Cardiac muscle cell (in vitro differentiated cells and primary cell): Measurements from ENCODE around the gene RBM19. TPM values are rescaled to one million over a fixed set of nuclear protein-coding genes. Genes with fewer than 3 reads are reported as not detected.
A peak's percentile ranks its signal among the peaks of the same experiment; 100 is the strongest.

Experiments
- DNase-seq, 2 donors: peaks; one replicate each; pipeline versions ENCODE4 v3.0.0 to v3.0.0-alpha.2; 2010 to 2017; ENCODE audit warnings: low read depth in 1 of 2, low spot score in 1 of 2
- H3K27ac ChIP-seq: fragments of 200-600 bp; sonication (generic); 2 replicates; pipeline ENCODE4 v1.5.1; 2016
- H3K27me3 ChIP-seq: fragments of 200-600 bp; sonication (generic); 2 replicates; pipeline ENCODE4 v1.6.0; 2016; ENCODE audit warnings: control low read depth
- H3K36me3 ChIP-seq: fragments of 200-600 bp; sonication (generic); 2 replicates; pipeline ENCODE4 v1.5.1; 2016; ENCODE audit warnings: control low read depth
- H3K4me1 ChIP-seq: fragments of 200-600 bp; sonication (generic); 2 replicates; pipeline ENCODE4 v1.8.1; 2017; ENCODE audit warnings: low read depth, mild to moderate bottlenecking, mixed run types
- H3K4me3 ChIP-seq: fragments of 200-600 bp; sonication (generic); 2 replicates; pipeline ENCODE4 v1.5.1; 2016; ENCODE audit warnings: mild to moderate bottlenecking
- H3K9me3 ChIP-seq: fragments of 200-600 bp; sonication (generic); 2 replicates; pipeline ENCODE4 v1.5.1; 2017; ENCODE audit warnings: low read depth, mild to moderate bottlenecking, control low read depth
- CTCF ChIP-seq: IDR thresholded peaks from 2 replicates; pipeline ENCODE4 v1.5.1; 2012; ENCODE audit warnings: low read depth, mild to moderate bottlenecking, low read length
- polyA plus RNA-seq: library from polyadenylated mRNA; unstranded; fragments of >200 nt; fragmentation: Nextera tagmentation; extraction: Ambion mirVana; gene quantifications from 2 replicates; pipeline ENCODE4 v1.2.1, GENCODE V29; 2016
- total RNA-seq: library from RNA; depleted of rRNA; stranded (reverse); fragments of >200 nt; gene quantifications from 2 replicates; pipeline ENCODE4 v1.2.3, GENCODE V29; 2016

The RBM19 gene
- total and polyA plus RNA-seq, 2 experiments from 2014 or later, result 28.1 to 31.0 TPM

GRCh38 chr12:113861708-113862312, 104.3 kb downstream of the RBM19 start:
- no peaks in the 10 kb centered on the region for H3K27me3 ChIP-seq
- no peak overlapping the region for H3K27ac ChIP-seq
- H3K9me3 ChIP-seq, result no peaks in the 10 kb centered on the region
- H3K4me1 ChIP-seq, result no peaks in the 10 kb centered on the region
- H3K36me3 ChIP-seq, result no peaks in the 10 kb centered on the region
- DNase-seq, result no peak
- no peak for TF ChIP-seq CTCF
- H3K4me3 ChIP-seq, result no peak overlapping the region

GRCh38 chr12:113860950-113861349, 105.2 kb downstream of the RBM19 start:
- Histone ChIP-seq H3K9me3 (no peaks in the 10 kb centered on the region), H3K27me3 (no peaks in the 10 kb centered on the region), H3K4me1 (no peaks in the 10 kb centered on the region), H3K27ac (no peak overlapping the region), H3K36me3 (no peaks in the 10 kb centered on the region), H3K4me3 (no peak overlapping the region)
- TF ChIP-seq CTCF, result no peak
- peak in 1 of 2 donors; percentile 97 for DNase-seq

GRCh38 chr12:113860059-113860820, 105.9 kb downstream of the RBM19 start:
- DNase-seq, result no peak
- no peak overlapping the region for H3K4me3 ChIP-seq
- H3K4me1 ChIP-seq, result no peaks in the 10 kb centered on the region
- H3K27me3 ChIP-seq, result no peaks in the 10 kb centered on the region
- TF ChIP-seq CTCF, result no peak
- H3K36me3 ChIP-seq, result no peaks in the 10 kb centered on the region
- no peak overlapping the region for H3K27ac ChIP-seq
- H3K9me3 ChIP-seq, result no peaks in the 10 kb centered on the region

- H3K4me1 ChIP-seq, result no peaks in the 10 kb centered on the region
- no peaks in the 10 kb centered on the region for H3K36me3 ChIP-seq
- H3K27ac ChIP-seq, result no peak overlapping the region
- H3K9me3 ChIP-seq, result no peaks in the 10 kb centered on the region
- no peak for TF ChIP-seq CTCF
- H3K4me3 ChIP-seq, result no peak overlapping the region
- no peak for DNase-seq
- no peaks in the 10 kb centered on the region for H3K27me3 ChIP-seq
Measured at GRCh38 chr12:113858841-113859386, 107.2 kb downstream of the RBM19 start.

GRCh38 chr12:113857371-113857770, 108.8 kb downstream of the RBM19 start:
- Histone ChIP-seq H3K9me3 (no peaks in the 10 kb centered on the region), H3K4me1 (no peaks in the 10 kb centered on the region), H3K27me3 (no peaks in the 10 kb centered on the region), H3K36me3 (no peaks in the 10 kb centered on the region), H3K4me3 (no peak overlapping the region), H3K27ac (no peak overlapping the region)
- DNase-seq, result no peak
- no peak for TF ChIP-seq CTCF
